Sigmoid colon (tissue), 7 donors: ENCODE measurements around the gene SCG5. TPM values are rescaled to one million over a fixed set of nuclear protein-coding genes. Genes with fewer than 3 reads are reported as not detected.

Experiments used
- DNase-seq: peaks from one replicate; pipeline ENCODE4 v3.0.0-alpha.2; 2019
- H3K27ac ChIP-seq, 4 donors: fragments of 200-600 bp; sonication (generic); one replicate each; pipeline ENCODE4 v1.5.1; 2016 to 2019; ENCODE audit warnings: mild to moderate bottlenecking in 1 of 4
- H3K27me3 ChIP-seq, 3 donors: fragments of 200-600 bp; sonication (generic); one replicate each; pipeline ENCODE4 v1.5.1; 2019; ENCODE audit warnings: mild to moderate bottlenecking in 1 of 3
- H3K36me3 ChIP-seq, 4 donors: fragments of 200-600 bp; sonication (generic); one replicate each; pipeline ENCODE4 v1.5.1; 2016 to 2019
- H3K4me1 ChIP-seq, 4 donors: fragments of 200-600 bp; sonication (generic); one replicate each; pipeline ENCODE4 v1.5.1; 2017 to 2019
- H3K4me3 ChIP-seq, 4 donors: fragments of 200-600 bp; sonication (generic); one replicate each; pipeline ENCODE4 v1.5.1; 2017 to 2019; ENCODE audit warnings: mild to moderate bottlenecking in 2 of 4, moderate library complexity in 1 of 4
- H3K9me3 ChIP-seq, 4 donors: fragments of 200-600 bp in 3 of 4; sonication (generic) in 3 of 4; one replicate each; pipeline versions ENCODE4 v1.5.1 to v1.6.1; 2013 to 2019
- EP300 ChIP-seq, 4 donors: sonication (generic); formaldehyde crosslinking; IDR thresholded peaks; one replicate each; pipeline ENCODE4 v1.6.1; 2017; ENCODE audit warnings: antibody characterized with exemption in 4 of 4
- POLR2A ChIP-seq, 2 donors: fragments of 450-650 bp; IDR thresholded peaks; one replicate each; pipeline ENCODE4 v1.6.1; 2016; ENCODE audit warnings: antibody characterized with exemption in 2 of 2, mild to moderate bottlenecking in 2 of 2, moderate library complexity in 2 of 2
- POLR2AphosphoS5 ChIP-seq, 4 donors: sonication (generic); formaldehyde crosslinking; IDR thresholded peaks; one replicate each; pipeline ENCODE4 v1.6.1; 2017; ENCODE audit warnings: antibody characterized with exemption in 4 of 4
- WGBS, 2 donors: extraction: QIAGEN DNeasy Blood & Tissue Kit; methylation state at CpG; one replicate each; pipeline ENCODE4 v1.1.7; 2013; 5-methylcytosine and 5-hydroxymethylcytosine counted together
- intact Hi-C: fragments of 100-400 bp; cut with DNase I; formaldehyde crosslinking; loops from one replicate; pipeline ENCODE4 v1.15.1; 2023
- polyA plus RNA-seq, 3 donors: library from polyadenylated mRNA; stranded (reverse); fragments of 200-250 nt; gene quantifications; one replicate each; pipeline ENCODE4 v1.2.3, GENCODE V29; 2013
- total RNA-seq, 4 donors: library from RNA; depleted of rRNA; stranded (reverse); fragments of >200 nt; gene quantifications; one replicate each; pipeline ENCODE4 v1.1.0, GENCODE V29; 2016
- TF ChIP-seq, protein P1 (sequence below), 4 experiments: fragments of 450-650 bp in 3 of 4; fragments of 200-600 bp in 1 of 4; IDR thresholded peaks; one replicate each; pipeline ENCODE4 v1.5.1; 2016 to 2019; ENCODE audit warnings: antibody characterized with exemption in 4 of 4, mild to moderate bottlenecking in 3 of 4, moderate library complexity in 2 of 4
- donor health status: healthy with polysubstance abuse.
- donor health status: Bipolar disorder and iron deficiency.
- donor health status: healthy.

The SCG5 gene
- total and polyA plus RNA-seq, 7 donors: 2.2 to 10.0 (median 3.3) TPM

DNA sequence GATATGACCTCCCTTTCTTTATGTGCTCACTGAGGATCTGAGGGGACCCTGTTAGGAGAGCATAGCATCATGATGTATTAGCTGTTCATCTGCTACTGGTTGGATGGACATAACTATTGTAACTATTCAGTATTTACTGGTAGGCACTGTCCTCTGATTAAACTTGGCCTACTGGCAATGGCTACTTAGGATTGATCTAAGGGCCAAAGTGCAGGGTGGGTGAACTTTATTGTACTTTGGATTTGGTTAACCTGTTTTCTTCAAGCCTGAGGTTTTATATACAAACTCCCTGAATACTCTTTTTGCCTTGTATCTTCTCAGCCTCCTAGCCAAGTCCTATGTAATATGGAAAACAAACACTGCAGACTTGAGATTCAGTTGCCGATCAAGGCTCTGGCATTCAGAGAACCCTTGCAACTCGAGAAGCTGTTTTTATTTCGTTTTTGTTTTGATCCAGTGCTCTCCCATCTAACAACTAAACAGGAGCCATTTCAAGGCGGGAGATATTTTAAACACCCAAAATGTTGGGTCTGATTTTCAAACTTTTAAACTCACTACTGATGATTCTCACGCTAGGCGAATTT, 91.2 kb downstream of the SCG5 start:
- H3K27ac ChIP-seq: no peak overlapping the region
- H3K4me3 ChIP-seq: no peak overlapping the region
- H3K9me3 ChIP-seq: peaks cover 0 to 4% (median under 1%) of the 10 kb centered on the region in 4 donors
- 81 to 88% methylated on average over 6 of the region's 6 CpGs for WGBS, 2 donors
- no peak for DNase-seq
- intact Hi-C loops: no loop called here
- peaks cover 0 to 3% (median 0%) of the 10 kb centered on the region in 4 donors for H3K4me1 ChIP-seq
- TF ChIP-seq POLR2AphosphoS5 (IDR thresholded peaks at IDR 0.05) (no peak), EP300 (IDR thresholded peaks at IDR 0.05) (no peak), POLR2A (IDR thresholded peaks at IDR 0.05) (no peak)
- TF ChIP-seq, protein P1, sequence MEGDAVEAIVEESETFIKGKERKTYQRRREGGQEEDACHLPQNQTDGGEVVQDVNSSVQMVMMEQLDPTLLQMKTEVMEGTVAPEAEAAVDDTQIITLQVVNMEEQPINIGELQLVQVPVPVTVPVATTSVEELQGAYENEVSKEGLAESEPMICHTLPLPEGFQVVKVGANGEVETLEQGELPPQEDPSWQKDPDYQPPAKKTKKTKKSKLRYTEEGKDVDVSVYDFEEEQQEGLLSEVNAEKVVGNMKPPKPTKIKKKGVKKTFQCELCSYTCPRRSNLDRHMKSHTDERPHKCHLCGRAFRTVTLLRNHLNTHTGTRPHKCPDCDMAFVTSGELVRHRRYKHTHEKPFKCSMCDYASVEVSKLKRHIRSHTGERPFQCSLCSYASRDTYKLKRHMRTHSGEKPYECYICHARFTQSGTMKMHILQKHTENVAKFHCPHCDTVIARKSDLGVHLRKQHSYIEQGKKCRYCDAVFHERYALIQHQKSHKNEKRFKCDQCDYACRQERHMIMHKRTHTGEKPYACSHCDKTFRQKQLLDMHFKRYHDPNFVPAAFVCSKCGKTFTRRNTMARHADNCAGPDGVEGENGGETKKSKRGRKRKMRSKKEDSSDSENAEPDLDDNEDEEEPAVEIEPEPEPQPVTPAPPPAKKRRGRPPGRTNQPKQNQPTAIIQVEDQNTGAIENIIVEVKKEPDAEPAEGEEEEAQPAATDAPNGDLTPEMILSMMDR (IDR thresholded peaks at IDR 0.05): no peak
- no peaks in the 10 kb centered on the region for H3K27me3 ChIP-seq
- no peaks in the 10 kb centered on the region for H3K36me3 ChIP-seq

DNA sequence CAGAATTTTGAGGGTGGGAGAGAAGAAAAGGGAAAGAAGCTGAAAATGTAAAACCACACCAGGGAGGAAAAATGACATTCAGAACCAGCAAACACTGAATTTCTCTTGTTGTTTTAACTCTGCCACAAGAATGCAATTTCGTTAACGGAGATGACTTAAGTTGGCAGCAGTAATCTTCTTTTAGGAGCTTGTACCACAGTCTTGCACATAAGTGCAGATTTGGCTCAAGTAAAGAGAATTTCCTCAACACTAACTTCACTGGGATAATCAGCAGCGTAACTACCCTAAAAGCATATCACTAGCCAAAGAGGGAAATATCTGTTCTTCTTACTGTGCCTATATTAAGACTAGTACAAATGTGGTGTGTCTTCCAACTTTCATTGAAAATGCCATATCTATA, 91.8 kb downstream of the SCG5 start:
- H3K9me3 ChIP-seq: peaks cover 0 to 2% (median 0%) of the 10 kb centered on the region in 4 donors
- intact Hi-C loops: no loop called here
- H3K4me1 ChIP-seq: peaks cover 0 to 3% (median 0%) of the 10 kb centered on the region in 4 donors
- H3K27me3 ChIP-seq: no peaks in the 10 kb centered on the region
- H3K4me3 ChIP-seq: no peak overlapping the region
- H3K27ac ChIP-seq: no peak overlapping the region
- TF ChIP-seq EP300 (IDR thresholded peaks at IDR 0.05) (no peak), POLR2AphosphoS5 (IDR thresholded peaks at IDR 0.05) (no peak), POLR2A (IDR thresholded peaks at IDR 0.05) (no peak)
- TF ChIP-seq, protein P1 (IDR thresholded peaks at IDR 0.05): no peak
- 57 to 70% methylated on average over 3 of the region's 3 CpGs for WGBS, 2 donors
- no peak for DNase-seq
- no peaks in the 10 kb centered on the region for H3K36me3 ChIP-seq

- Histone ChIP-seq H3K27ac (no peak overlapping the region), H3K4me1 (no peaks in the 10 kb centered on the region), H3K9me3 (no peaks in the 10 kb centered on the region), H3K36me3 (no peaks in the 10 kb centered on the region), H3K4me3 (no peak overlapping the region), H3K27me3 (no peaks in the 10 kb centered on the region)
- 87 to 88% methylated on average over 2 of the region's 2 CpGs for WGBS, 2 donors
- intact Hi-C loops: no loop called here
- no peak for TF ChIP-seq POLR2AphosphoS5 (IDR thresholded peaks at IDR 0.05)
- no peak for TF ChIP-seq POLR2A (IDR thresholded peaks at IDR 0.05)
- TF ChIP-seq, protein P1 (IDR thresholded peaks at IDR 0.05): no peak
- DNase-seq: no peak
Observed at GRCh38 chr15:32735989-32736700, 94.6 kb downstream of the SCG5 start.

DNA sequence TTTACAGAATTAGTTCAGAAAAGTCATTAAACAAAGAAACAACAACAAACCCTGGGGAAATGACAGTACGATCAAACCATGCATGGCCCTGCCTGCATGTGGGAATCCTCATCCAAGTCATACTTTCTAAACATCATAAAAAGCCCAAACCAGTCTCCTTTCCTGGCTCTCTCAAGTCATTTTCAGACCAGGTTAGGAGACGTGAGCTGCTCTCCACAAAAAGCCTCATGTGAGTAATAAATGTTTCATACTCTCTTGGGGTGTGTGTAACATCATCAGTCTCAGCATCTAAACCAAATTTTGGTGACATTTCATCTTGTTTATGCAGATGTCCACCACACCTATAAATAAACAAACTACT, 95.2 kb downstream of the SCG5 start:
- no peak for TF ChIP-seq POLR2A (IDR thresholded peaks at IDR 0.05)
- H3K27me3 ChIP-seq: no peaks in the 10 kb centered on the region
- DNase-seq: no peak
- H3K36me3 ChIP-seq: no peaks in the 10 kb centered on the region
- H3K9me3 ChIP-seq: no peaks in the 10 kb centered on the region
- H3K4me1 ChIP-seq: no peaks in the 10 kb centered on the region
- 88 to 90% methylated on average over 2 of the region's 2 CpGs for WGBS, 2 donors
- H3K4me3 ChIP-seq: no peak overlapping the region
- intact Hi-C loops: no loop called here
- H3K27ac ChIP-seq: no peak overlapping the region

DNA sequence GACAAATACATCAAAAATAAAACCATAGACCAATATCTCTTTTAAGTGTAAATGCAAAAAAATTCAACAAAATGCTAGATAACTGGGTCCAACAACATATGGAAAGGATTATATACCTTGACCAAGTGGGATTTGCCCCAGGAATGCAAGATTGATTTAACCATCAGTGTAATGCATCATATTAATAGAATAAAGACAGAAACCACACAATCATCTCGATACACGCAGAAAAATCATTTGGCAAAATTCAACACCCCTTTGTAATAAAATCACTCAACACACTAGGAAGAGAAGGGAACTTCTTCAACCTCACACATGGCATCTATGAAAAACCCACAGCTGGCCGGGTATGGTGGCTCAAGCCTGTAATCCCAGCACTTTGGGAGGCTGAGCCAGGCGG, 95.8 kb downstream of the SCG5 start:
- no peaks in the 10 kb centered on the region for H3K4me1 ChIP-seq
- TF ChIP-seq POLR2AphosphoS5 (IDR thresholded peaks at IDR 0.05) (no peak), POLR2A (IDR thresholded peaks at IDR 0.05) (no peak), EP300 (IDR thresholded peaks at IDR 0.05) (no peak)
- TF ChIP-seq, protein P1 (IDR thresholded peaks at IDR 0.05): no peak
- intact Hi-C loops: no loop called here
- 93 to 96% methylated on average over 4 of the region's 4 CpGs for WGBS, 2 donors
- DNase-seq: no peak
- H3K9me3 ChIP-seq: no peaks in the 10 kb centered on the region
- H3K27ac ChIP-seq: no peak overlapping the region
- no peak overlapping the region for H3K4me3 ChIP-seq
- H3K27me3 ChIP-seq: no peaks in the 10 kb centered on the region
- H3K36me3 ChIP-seq: no peaks in the 10 kb centered on the region
